GM23338 (cell line): ENCODE measurements around the gene SELENOV. TPM values are rescaled to one million over a fixed set of nuclear protein-coding genes. Genes with fewer than 3 reads are reported as not detected.

ENCODE experiments used
- ATAC-seq: fragments of 200-7000 bp; cut with Tn5 transposase; 3 replicates; pipeline ENCODE4 v1.9.1; 2020
- DNase-seq: peaks from one replicate; pipeline ENCODE4 v3.0.0-alpha.2; 2015; ENCODE audit warnings: low spot score
- H2AFZ ChIP-seq: fragments of 200-600 bp; sonication (generic); 2 replicates; pipeline ENCODE4 v1.8.0; 2016; ENCODE audit warnings: antibody characterized with exemption, mild to moderate bottlenecking, moderate library complexity
- H3F3A ChIP-seq: fragments of 200-600 bp; sonication (generic); replicated peaks from 2 replicates; pipeline ENCODE4 v1.8.0; 2017; ENCODE audit warnings: antibody characterized with exemption, mixed run types, low read depth
- H3K27ac ChIP-seq: fragments of 200-600 bp; sonication (generic); 2 replicates; pipeline ENCODE4 v1.6.1; 2016; ENCODE audit warnings: low read depth
- H3K27me3 ChIP-seq: fragments of 200-600 bp; sonication (generic); 2 replicates; pipeline ENCODE4 v1.8.0; 2016; ENCODE audit warnings: mild to moderate bottlenecking, mixed run types, moderate library complexity; ENCODE audit not compliant: insufficient read depth
- H3K36me3 ChIP-seq: fragments of 200-600 bp; sonication (generic); 2 replicates; pipeline ENCODE4 v1.8.0; 2016; ENCODE audit warnings: mild to moderate bottlenecking; ENCODE audit not compliant: insufficient read depth
- H3K4me1 ChIP-seq: fragments of 200-600 bp; sonication (generic); 2 replicates; pipeline ENCODE4 v1.8.0; 2016; ENCODE audit warnings: mild to moderate bottlenecking, moderate library complexity; ENCODE audit not compliant: insufficient read depth
- H3K4me2 ChIP-seq: fragments of 200-600 bp; sonication (generic); 2 replicates; pipeline ENCODE4 v1.7.1; 2017; ENCODE audit warnings: mixed run types
- H3K4me3 ChIP-seq: fragments of 200-600 bp; sonication (generic); 2 replicates; pipeline ENCODE4 v1.6.1; 2016; ENCODE audit warnings: mixed run types
- H3K79me2 ChIP-seq: fragments of 200-600 bp; sonication (generic); replicated peaks from 2 replicates; pipeline ENCODE4 v1.8.0; 2017; ENCODE audit warnings: mild to moderate bottlenecking; ENCODE audit not compliant: insufficient read depth
- H3K9me2 ChIP-seq: fragments of 200-600 bp; sonication (generic); 2 replicates; pipeline ENCODE4 v1.8.0; 2017; ENCODE audit not compliant: insufficient read depth
- H4K20me1 ChIP-seq: fragments of 200-600 bp; sonication (generic); replicated peaks from 2 replicates; pipeline ENCODE4 v1.8.0; 2017; ENCODE audit warnings: mild to moderate bottlenecking; ENCODE audit not compliant: insufficient read depth
- H3K27ac Mint-ChIP-seq: 2 replicates; pipeline ENCODE4 v1.8.0; 2020; ENCODE audit warnings: inconsistent platforms, mild to moderate bottlenecking, moderate library complexity, mixed read lengths
- H3K27me3 Mint-ChIP-seq: 3 replicates; pipeline ENCODE4 v1.8.0; 2022; ENCODE audit warnings: low read depth, mild to moderate bottlenecking, moderate library complexity, mixed read lengths, inconsistent platforms; ENCODE audit not compliant: insufficient read depth, poor library complexity
- H3K36me3 Mint-ChIP-seq: 3 replicates; pipeline ENCODE4 v1.8.0; 2021; ENCODE audit warnings: low read depth, mild to moderate bottlenecking, inconsistent platforms, moderate library complexity, mixed read lengths
- H3K4me1 Mint-ChIP-seq: 3 replicates; pipeline ENCODE4 v1.8.0; 2020; ENCODE audit warnings: mild to moderate bottlenecking, inconsistent platforms, mixed read lengths
- H3K4me3 Mint-ChIP-seq: 3 replicates; pipeline ENCODE4 v1.8.0; 2021; ENCODE audit warnings: moderate library complexity, mild to moderate bottlenecking, inconsistent platforms, mixed read lengths
- H3K9me3 Mint-ChIP-seq: 3 replicates; pipeline ENCODE4 v1.8.0; 2020; ENCODE audit warnings: moderate library complexity, mild to moderate bottlenecking, inconsistent platforms, mixed read lengths
- CREB1 ChIP-seq: fragments of 250-450 bp; sonication (Bioruptor Pico); IDR thresholded peaks from 2 replicates; pipeline ENCODE4 v1.5.0; 2020; ENCODE audit warnings: low read depth, mild to moderate bottlenecking, moderate library complexity
- CTCF ChIP-seq, 2 experiments: fragments of 200-600 bp in 1 of 2; sonication (generic) in 1 of 2; conservative IDR thresholded peaks; 2 replicates each; pipeline versions ENCODE4 v1.5.1 to v1.6.1; 2016 to 2017; ENCODE audit warnings: antibody characterized with exemption in 2 of 2, low read depth in 2 of 2, mild to moderate bottlenecking in 2 of 2, moderate library complexity in 1 of 2
- ETS1 ChIP-seq: IDR thresholded peaks from 2 replicates; pipeline ENCODE4 v1.6.1; 2016; ENCODE audit warnings: antibody characterized with exemption
- EZH2 ChIP-seq: fragments of 200-600 bp; sonication (generic); IDR thresholded peaks from one replicate; pipeline ENCODE4 v1.8.0; 2017; ENCODE audit warnings: antibody characterized with exemption, mild to moderate bottlenecking, low read depth; ENCODE audit not compliant: unreplicated experiment
- EZH2phosphoT487 ChIP-seq: fragments of 200-600 bp; sonication (generic); IDR thresholded peaks from one replicate; pipeline ENCODE4 v1.8.1; 2018; ENCODE audit warnings: antibody characterized with exemption; ENCODE audit not compliant: unreplicated experiment
- JUNB ChIP-seq: IDR thresholded peaks from one replicate; pipeline ENCODE4 v1.6.1; 2016; ENCODE audit warnings: antibody characterized with exemption; ENCODE audit not compliant: unreplicated experiment
- NANOG ChIP-seq: IDR thresholded peaks from 2 replicates; pipeline ENCODE4 v1.6.1; 2016; ENCODE audit warnings: antibody characterized with exemption, borderline replicate concordance
- POLR2AphosphoS5 ChIP-seq: IDR thresholded peaks from 2 replicates; pipeline ENCODE4 v1.6.1; 2016; ENCODE audit warnings: antibody characterized with exemption, low read depth
- REST ChIP-seq: IDR thresholded peaks from one replicate; pipeline ENCODE4 v1.6.1; 2018; ENCODE audit warnings: antibody characterized with exemption; ENCODE audit not compliant: unreplicated experiment
- STAT1 ChIP-seq: IDR thresholded peaks from one replicate; pipeline ENCODE4 v1.6.1; 2016; ENCODE audit warnings: antibody characterized with exemption; ENCODE audit not compliant: unreplicated experiment
- ZNF114 ChIP-seq: fragments of 250-450 bp; sonication (Bioruptor Pico); IDR thresholded peaks from 2 replicates; pipeline ENCODE4 v1.5.0; 2020; ENCODE audit warnings: mild to moderate bottlenecking, moderate library complexity
- ZNF331 ChIP-seq: fragments of 250-450 bp; sonication (Bioruptor Pico); IDR thresholded peaks from 2 replicates; pipeline ENCODE4 v1.5.0; 2020; ENCODE audit warnings: low read depth, mild to moderate bottlenecking, moderate library complexity
- polyA plus RNA-seq: library from polyadenylated mRNA; unstranded; fragments of >200 nt; fragmentation: Nextera tagmentation; extraction: Ambion mirVana; gene quantifications from 2 replicates; pipeline ENCODE4 v1.2.1, GENCODE V29; 2016
- total RNA-seq: library from RNA; depleted of rRNA; stranded (reverse); fragments of >200 nt; shearing (Covaris generic); gene quantifications from 2 replicates; pipeline ENCODE4 v1.2.3, GENCODE V29; 2014
- TF ChIP-seq, protein P1 (sequence below): fragments of 250-450 bp; sonication (Bioruptor Pico); IDR thresholded peaks from 2 replicates; pipeline ENCODE4 v1.5.0; 2020; ENCODE audit warnings: mild to moderate bottlenecking, moderate library complexity

The SELENOV gene
- total and polyA plus RNA-seq, 2 experiments from 2014 or later = 8.0 to 8.7 TPM

GRCh38 chr19:39467941-39468340, 47.0 kb upstream of the SELENOV start:
- no peak for TF ChIP-seq ZNF331 (CRISPR knock-in tag)
- no peak for TF ChIP-seq ZNF114 (CRISPR knock-in tag)
- no peak for TF ChIP-seq JUNB
- TF ChIP-seq REST = no peak
- TF ChIP-seq CTCF (conservative IDR thresholded peaks at IDR 0.05; ENCODE audit: low read depth in 2 of 2) = no peak
- TF ChIP-seq EZH2phosphoT487 = no peak
- no peak for TF ChIP-seq STAT1
- no peak for TF ChIP-seq EZH2
- TF ChIP-seq POLR2AphosphoS5 = no peak
- TF ChIP-seq, protein P1, sequence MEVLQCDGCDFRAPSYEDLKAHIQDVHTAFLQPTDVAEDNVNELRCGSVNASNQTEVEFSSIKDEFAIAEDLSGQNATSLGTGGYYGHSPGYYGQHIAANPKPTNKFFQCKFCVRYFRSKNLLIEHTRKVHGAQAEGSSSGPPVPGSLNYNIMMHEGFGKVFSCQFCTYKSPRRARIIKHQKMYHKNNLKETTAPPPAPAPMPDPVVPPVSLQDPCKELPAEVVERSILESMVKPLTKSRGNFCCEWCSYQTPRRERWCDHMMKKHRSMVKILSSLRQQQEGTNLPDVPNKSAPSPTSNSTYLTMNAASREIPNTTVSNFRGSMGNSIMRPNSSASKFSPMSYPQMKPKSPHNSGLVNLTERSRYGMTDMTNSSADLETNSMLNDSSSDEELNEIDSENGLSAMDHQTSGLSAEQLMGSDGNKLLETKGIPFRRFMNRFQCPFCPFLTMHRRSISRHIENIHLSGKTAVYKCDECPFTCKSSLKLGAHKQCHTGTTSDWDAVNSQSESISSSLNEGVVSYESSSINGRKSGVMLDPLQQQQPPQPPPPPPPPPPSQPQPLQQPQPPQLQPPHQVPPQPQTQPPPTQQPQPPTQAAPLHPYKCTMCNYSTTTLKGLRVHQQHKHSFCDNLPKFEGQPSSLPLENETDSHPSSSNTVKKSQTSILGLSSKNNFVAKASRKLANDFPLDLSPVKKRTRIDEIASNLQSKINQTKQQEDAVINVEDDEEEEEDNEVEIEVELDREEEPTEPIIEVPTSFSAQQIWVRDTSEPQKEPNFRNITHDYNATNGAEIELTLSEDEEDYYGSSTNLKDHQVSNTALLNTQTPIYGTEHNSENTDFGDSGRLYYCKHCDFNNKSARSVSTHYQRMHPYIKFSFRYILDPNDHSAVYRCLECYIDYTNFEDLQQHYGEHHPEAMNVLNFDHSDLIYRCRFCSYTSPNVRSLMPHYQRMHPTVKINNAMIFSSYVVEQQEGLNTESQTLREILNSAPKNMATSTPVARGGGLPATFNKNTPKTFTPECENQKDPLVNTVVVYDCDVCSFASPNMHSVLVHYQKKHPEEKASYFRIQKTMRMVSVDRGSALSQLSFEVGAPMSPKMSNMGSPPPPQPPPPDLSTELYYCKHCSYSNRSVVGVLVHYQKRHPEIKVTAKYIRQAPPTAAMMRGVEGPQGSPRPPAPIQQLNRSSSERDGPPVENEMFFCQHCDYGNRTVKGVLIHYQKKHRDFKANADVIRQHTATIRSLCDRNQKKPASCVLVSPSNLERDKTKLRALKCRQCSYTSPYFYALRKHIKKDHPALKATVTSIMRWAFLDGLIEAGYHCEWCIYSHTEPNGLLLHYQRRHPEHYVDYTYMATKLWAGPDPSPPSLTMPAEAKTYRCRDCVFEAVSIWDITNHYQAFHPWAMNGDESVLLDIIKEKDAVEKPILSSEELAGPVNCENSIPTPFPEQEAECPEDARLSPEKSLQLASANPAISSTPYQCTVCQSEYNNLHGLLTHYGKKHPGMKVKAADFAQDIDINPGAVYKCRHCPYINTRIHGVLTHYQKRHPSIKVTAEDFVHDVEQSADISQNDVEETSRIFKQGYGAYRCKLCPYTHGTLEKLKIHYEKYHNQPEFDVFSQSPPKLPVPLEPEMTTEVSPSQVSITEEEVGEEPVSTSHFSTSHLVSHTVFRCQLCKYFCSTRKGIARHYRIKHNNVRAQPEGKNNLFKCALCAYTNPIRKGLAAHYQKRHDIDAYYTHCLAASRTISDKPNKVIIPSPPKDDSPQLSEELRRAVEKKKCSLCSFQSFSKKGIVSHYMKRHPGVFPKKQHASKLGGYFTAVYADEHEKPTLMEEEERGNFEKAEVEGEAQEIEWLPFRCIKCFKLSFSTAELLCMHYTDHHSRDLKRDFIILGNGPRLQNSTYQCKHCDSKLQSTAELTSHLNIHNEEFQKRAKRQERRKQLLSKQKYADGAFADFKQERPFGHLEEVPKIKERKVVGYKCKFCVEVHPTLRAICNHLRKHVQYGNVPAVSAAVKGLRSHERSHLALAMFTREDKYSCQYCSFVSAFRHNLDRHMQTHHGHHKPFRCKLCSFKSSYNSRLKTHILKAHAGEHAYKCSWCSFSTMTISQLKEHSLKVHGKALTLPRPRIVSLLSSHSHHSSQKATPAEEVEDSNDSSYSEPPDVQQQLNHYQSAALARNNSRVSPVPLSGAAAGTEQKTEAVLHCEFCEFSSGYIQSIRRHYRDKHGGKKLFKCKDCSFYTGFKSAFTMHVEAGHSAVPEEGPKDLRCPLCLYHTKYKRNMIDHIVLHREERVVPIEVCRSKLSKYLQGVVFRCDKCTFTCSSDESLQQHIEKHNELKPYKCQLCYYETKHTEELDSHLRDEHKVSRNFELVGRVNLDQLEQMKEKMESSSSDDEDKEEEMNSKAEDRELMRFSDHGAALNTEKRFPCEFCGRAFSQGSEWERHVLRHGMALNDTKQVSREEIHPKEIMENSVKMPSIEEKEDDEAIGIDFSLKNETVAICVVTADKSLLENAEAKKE (CRISPR knock-in tag) = no peak
- no peak for TF ChIP-seq CREB1 (CRISPR knock-in tag)
- no peak for TF ChIP-seq NANOG
- no peak for TF ChIP-seq ETS1
- Histone ChIP-seq H3K4me1 (no peaks in the 10 kb centered on the region), H3F3A (0 out of 2 replicates have a peak, but pooled peaks cover 10% of the 10 kb centered on the region), H3K4me3 (no peak overlapping the region), H3K36me3 (peaks cover 38% of the 10 kb centered on the region), H3K9me2 (no peaks in the 10 kb centered on the region), H3K27ac (no peak overlapping the region), H3K27me3 (no peaks in the 10 kb centered on the region), H3K4me2 (no peak overlapping the region), H4K20me1 (peaks cover 18% of the 10 kb centered on the region; the same call in 1 of the 2 replicates), H3K79me2 (no peaks in the 10 kb centered on the region), H2AFZ (no peak overlapping the region)
- Mint-ChIP-seq H3K4me3 (no peak overlapping the region), H3K27ac (no peak overlapping the region), H3K36me3 (peaks cover 73% of the 10 kb centered on the region), H3K9me3 (no peaks in the 10 kb centered on the region; the same call in 2 of the 3 replicates), H3K4me1 (no peaks in the 10 kb centered on the region; the same call in 2 of the 3 replicates), H3K27me3 (peaks cover 4% of the 10 kb centered on the region)
- DNase-seq = no peak
- ATAC-seq = no peak
